Ishikawa (cell line): Measurements from ENCODE around the gene COL28A1.

Source experiments
- EGR1 ChIP-seq: IDR thresholded peaks from 2 replicates; pipeline ENCODE4 v1.6.1; 2012
- MAX ChIP-seq: IDR thresholded peaks from 2 replicates; pipeline ENCODE4 v1.6.1; 2012
- TAF1 ChIP-seq: IDR thresholded peaks from 2 replicates; pipeline ENCODE4 v1.6.1; 2012; ENCODE audit warnings: low read depth, mild to moderate bottlenecking
- TEAD4 ChIP-seq: IDR thresholded peaks from 2 replicates; pipeline ENCODE4 v1.6.1; 2012
- USF1 ChIP-seq: IDR thresholded peaks from 2 replicates; pipeline ENCODE4 v1.6.1; 2012
- YY1 ChIP-seq: IDR thresholded peaks from 2 replicates; pipeline ENCODE4 v1.6.1; 2012; ENCODE audit warnings: low read depth

GRCh38 chr7:7315851-7316250, 219.8 kb downstream of the COL28A1 start:
- TF ChIP-seq TEAD4 (no peak), MAX (no peak), EGR1 (no peak), YY1 (no peak), USF1 (no peak), TAF1 (no peak)
